Esophagus muscularis mucosa (tissue), 3 donors: Measurements from ENCODE around the gene KCNB1.

Experiments used
- POLR2A ChIP-seq: fragments of 450-650 bp; IDR thresholded peaks from one replicate; pipeline ENCODE4 v1.6.1; 2017; ENCODE audit warnings: antibody characterized with exemption, moderate library complexity, mild to moderate bottlenecking, low read depth
- TF ChIP-seq, protein P1 (sequence below), 3 experiments: fragments of 200-600 bp in 2 of 3; fragments of 450-650 bp in 1 of 3; sonication (generic) in 2 of 3; IDR thresholded peaks; one replicate each; pipeline ENCODE4 v1.5.1; 2017 to 2019; ENCODE audit warnings: antibody characterized with exemption in 3 of 3, mild to moderate bottlenecking in 2 of 3, moderate library complexity in 1 of 3

DNA sequence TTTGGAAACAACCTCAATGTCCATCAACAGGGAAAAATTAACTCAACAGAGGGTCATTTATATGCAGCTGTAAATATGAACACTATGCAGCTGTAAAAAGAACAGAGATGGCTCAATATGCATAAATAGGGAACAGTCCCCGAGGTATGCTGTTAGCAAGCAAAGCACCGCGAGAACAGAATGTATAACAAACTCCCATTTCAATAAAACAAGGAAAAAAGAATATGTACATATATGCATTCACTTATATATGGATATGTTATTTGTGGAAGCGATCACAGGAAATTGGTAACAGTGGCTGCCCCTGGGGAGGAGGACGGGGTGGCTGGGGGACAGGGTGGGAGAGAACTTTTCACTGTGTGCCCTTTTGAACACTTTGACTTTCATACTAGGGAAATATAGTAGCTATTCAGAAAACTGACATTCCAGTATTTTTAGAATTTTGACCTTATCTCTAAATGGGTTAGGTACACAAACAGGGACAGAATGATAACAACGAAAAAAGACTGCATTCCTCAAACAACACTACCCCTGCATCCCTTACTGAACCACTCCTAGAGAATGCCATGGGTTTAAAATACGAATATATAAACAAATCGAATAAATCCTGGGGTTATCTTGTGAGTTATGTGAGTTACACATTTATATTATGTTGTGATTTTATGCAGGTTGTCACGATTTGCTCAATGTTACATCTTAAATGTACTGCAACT, 64.5 kb downstream of the KCNB1 start:
- TF ChIP-seq, protein P1, sequence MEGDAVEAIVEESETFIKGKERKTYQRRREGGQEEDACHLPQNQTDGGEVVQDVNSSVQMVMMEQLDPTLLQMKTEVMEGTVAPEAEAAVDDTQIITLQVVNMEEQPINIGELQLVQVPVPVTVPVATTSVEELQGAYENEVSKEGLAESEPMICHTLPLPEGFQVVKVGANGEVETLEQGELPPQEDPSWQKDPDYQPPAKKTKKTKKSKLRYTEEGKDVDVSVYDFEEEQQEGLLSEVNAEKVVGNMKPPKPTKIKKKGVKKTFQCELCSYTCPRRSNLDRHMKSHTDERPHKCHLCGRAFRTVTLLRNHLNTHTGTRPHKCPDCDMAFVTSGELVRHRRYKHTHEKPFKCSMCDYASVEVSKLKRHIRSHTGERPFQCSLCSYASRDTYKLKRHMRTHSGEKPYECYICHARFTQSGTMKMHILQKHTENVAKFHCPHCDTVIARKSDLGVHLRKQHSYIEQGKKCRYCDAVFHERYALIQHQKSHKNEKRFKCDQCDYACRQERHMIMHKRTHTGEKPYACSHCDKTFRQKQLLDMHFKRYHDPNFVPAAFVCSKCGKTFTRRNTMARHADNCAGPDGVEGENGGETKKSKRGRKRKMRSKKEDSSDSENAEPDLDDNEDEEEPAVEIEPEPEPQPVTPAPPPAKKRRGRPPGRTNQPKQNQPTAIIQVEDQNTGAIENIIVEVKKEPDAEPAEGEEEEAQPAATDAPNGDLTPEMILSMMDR (IDR thresholded peaks at IDR 0.05), result no peak
- no peak for TF ChIP-seq POLR2A
